PC-3 (cell line): ENCODE data around the gene DYNLT4. TPM values are rescaled to one million over a fixed set of nuclear protein-coding genes. Genes with fewer than 3 reads are reported as not detected.

ENCODE experiments used
- ATAC-seq: fragments of 200-7000 bp; cut with Tn5 transposase; 2 replicates; pipeline ENCODE4 v1.9.1; 2020; ENCODE audit warnings: mild to moderate bottlenecking, moderate library complexity
- BruUV-seq: library from RNA; stranded (reverse); fragments of 400-500 nt; replicated peaks from 2 replicates; lab custom pipeline; 2021; lab: Mats Ljungman, UMichigan
- CTCF ChIA-PET: fragments of 300-600 bp; sonication (Branson Sonifier 250); formaldehyde crosslinking; loops from one replicate; lab custom pipeline; 2022; ENCODE audit warnings: antibody characterized with exemption; lab: Charles Lee
- POLR2A ChIA-PET: fragments of 300-600 bp; sonication (Branson Sonifier 250); formaldehyde crosslinking; loops from one replicate; lab custom pipeline; 2022; ENCODE audit warnings: antibody characterized with exemption; ENCODE audit not compliant: unreplicated experiment; lab: Charles Lee
- DNase-seq: peaks from one replicate; pipeline ENCODE4 v3.0.0-alpha.2; 2015
- H2AFZ ChIP-seq: fragments of 300-600 bp; sonication (generic); 2 replicates; pipeline ENCODE4 v1.6.0; 2016; ENCODE audit warnings: antibody characterized with exemption, low read length
- H3F3A ChIP-seq: fragments of 300-600 bp; sonication (generic); one replicate; pipeline ENCODE4 v1.6.0; 2017; ENCODE audit warnings: antibody characterized with exemption, low read length, control low read depth, mild to moderate bottlenecking; ENCODE audit not compliant: unreplicated experiment
- H3K27ac ChIP-seq: fragments of 300-600 bp; sonication (generic); 2 replicates; pipeline ENCODE4 v1.5.1; 2016; ENCODE audit warnings: mild to moderate bottlenecking, low read length
- H3K27me3 ChIP-seq: fragments of 300-600 bp; sonication (generic); 2 replicates; pipeline ENCODE4 v1.6.1; 2016; ENCODE audit warnings: low read length, mixed read lengths
- H3K36me3 ChIP-seq: fragments of 300-600 bp; sonication (generic); 2 replicates; pipeline ENCODE4 v1.6.1; 2016; ENCODE audit warnings: low read depth, mixed run types, low read length, mixed read lengths
- H3K4me1 ChIP-seq: fragments of 300-600 bp; sonication (generic); 2 replicates; pipeline ENCODE4 v1.5.1; 2016; ENCODE audit warnings: low read length; ENCODE audit not compliant: insufficient read depth
- H3K4me2 ChIP-seq: fragments of 300-600 bp; sonication (generic); 2 replicates; pipeline ENCODE4 v1.6.0; 2016; ENCODE audit warnings: low read length
- H3K4me3 ChIP-seq: fragments of 300-600 bp; sonication (generic); 2 replicates; pipeline ENCODE4 v1.5.1; 2016; ENCODE audit warnings: mild to moderate bottlenecking, low read length, mixed read lengths
- H3K79me2 ChIP-seq: fragments of 300-600 bp; sonication (generic); 2 replicates; pipeline ENCODE4 v1.6.1; 2017; ENCODE audit warnings: low read length, mixed read lengths
- H3K9ac ChIP-seq: fragments of 300-600 bp; sonication (generic); 2 replicates; pipeline ENCODE4 v1.6.0; 2016; ENCODE audit warnings: mild to moderate bottlenecking, low read length
- H3K9me2 ChIP-seq: fragments of 300-600 bp; sonication (generic); replicated peaks from 2 replicates; pipeline ENCODE4 v1.6.1; 2016; ENCODE audit warnings: mixed run types, low read length, mixed read lengths
- H3K9me3 ChIP-seq: fragments of 300-600 bp; sonication (generic); 2 replicates; pipeline ENCODE4 v1.6.1; 2016; ENCODE audit warnings: low read length, mixed read lengths
- H4K20me1 ChIP-seq: fragments of 300-600 bp; sonication (generic); 2 replicates; pipeline ENCODE4 v1.6.1; 2016; ENCODE audit warnings: low read length, mixed read lengths
- EZH2 ChIP-seq: fragments of 300-600 bp; sonication (generic); IDR thresholded peaks from one replicate; pipeline ENCODE4 v1.6.1; 2017; ENCODE audit warnings: antibody characterized with exemption, mild to moderate bottlenecking, low read length; ENCODE audit not compliant: unreplicated experiment
- EZH2phosphoT487 ChIP-seq: fragments of 300-600 bp; sonication (generic); IDR thresholded peaks from 2 replicates; pipeline ENCODE4 v1.6.1; 2018; ENCODE audit warnings: mild to moderate bottlenecking, antibody characterized with exemption, low read length, borderline replicate concordance
- intact Hi-C: fragments of 100-400 bp; cut with micrococcal nuclease; formaldehyde crosslinking; loops from 2 replicates; pipeline ENCODE4 v1.9.0; 2023
- total RNA-seq: library from RNA; depleted of rRNA; stranded (reverse); fragments of >200 nt; gene quantifications from 2 replicates; pipeline ENCODE4 v1.2.3, GENCODE V29; 2014
- TF ChIP-seq, protein P1 (sequence below): fragments of 300-600 bp; sonication (generic); conservative IDR thresholded peaks from 2 replicates; pipeline ENCODE4 v1.5.1; 2017; ENCODE audit warnings: antibody characterized with exemption, low read depth, mild to moderate bottlenecking, low read length

The DYNLT4 gene
- total RNA-seq, 1 experiment from 2014 or later, result 3.4 TPM

DNA sequence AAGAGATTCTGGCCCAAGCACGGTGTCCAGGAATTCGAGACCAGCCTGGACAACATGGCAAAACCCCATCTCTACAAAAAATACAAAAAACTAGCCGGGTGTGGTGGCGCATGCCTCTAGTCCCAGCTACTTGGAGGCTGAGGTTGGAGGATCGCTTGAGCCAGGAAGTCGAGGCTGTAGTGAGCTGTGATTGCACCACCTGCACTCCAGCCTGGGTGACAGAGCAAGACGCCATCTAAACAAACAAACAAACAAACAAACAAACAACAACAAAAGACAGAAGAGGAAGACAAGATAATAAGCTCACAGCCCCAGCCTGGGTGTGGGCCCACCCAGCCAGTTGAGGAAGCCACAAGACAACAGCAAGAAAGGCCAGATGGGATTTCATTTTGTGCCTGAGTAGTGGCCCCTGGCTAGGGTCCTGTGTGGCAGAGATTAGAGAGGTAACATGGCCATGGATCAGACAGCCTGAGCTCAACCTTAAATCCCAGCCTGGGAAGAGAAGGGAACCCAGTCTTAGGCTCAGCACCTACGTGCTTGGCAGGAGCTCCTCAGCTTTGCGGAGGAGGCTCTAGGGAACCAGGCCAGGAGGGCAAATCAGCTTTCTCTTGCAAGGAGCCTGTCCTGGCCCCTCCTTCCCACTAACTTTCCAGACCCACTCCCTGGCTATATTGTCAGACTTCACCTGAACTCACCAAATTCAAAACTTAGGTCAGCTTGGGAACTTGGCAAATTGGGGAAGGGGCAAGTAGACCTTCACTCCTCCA is 14.2 kb downstream of the DYNLT4 start:
- ATAC-seq (no peak), DNase-seq (no peak)
- no TSS peak for BruUV-seq
- Histone ChIP-seq H3K4me3 (no peak overlapping the region), H3K4me2 (no peak overlapping the region; the same call in 1 of the 2 replicates), H3K9me2 (no peaks in the 10 kb centered on the region), H3K9me3 (no peaks in the 10 kb centered on the region), H3K27ac (no peak overlapping the region), H3K27me3 (no peaks in the 10 kb centered on the region), H3K4me1 (no peaks in the 10 kb centered on the region), H3F3A (no peaks in the 10 kb centered on the region), H3K36me3 (no peaks in the 10 kb centered on the region), H2AFZ (0 out of 2 replicates have a peak overlapping the region, but pooled peaks have one; percentile 17), H4K20me1 (no peaks in the 10 kb centered on the region), H3K79me2 (no peaks in the 10 kb centered on the region), H3K9ac (no peak overlapping the region)
- intact Hi-C loops, result loop anchor here (5.0 kb wide), 3 partner anchors 44 to 509 kb away; partner anchors contain the start of genes HECTD3 and UROD
- ChIA-PET POLR2A (interaction anchor here (0.6 kb wide), 1 partner anchor 26 kb away, joined by 3 read pairs; no protein-coding TSS in a partner anchor), CTCF (interaction anchor here (0.5 to 1.0 kb wide), 5 partner anchors 10 to 221 kb away, joined by 3 to 6 read pairs (median 3); partner anchors contain the start of gene HECTD3)
- TF ChIP-seq EZH2phosphoT487 (no peak), EZH2 (no peak)
- TF ChIP-seq, protein P1, sequence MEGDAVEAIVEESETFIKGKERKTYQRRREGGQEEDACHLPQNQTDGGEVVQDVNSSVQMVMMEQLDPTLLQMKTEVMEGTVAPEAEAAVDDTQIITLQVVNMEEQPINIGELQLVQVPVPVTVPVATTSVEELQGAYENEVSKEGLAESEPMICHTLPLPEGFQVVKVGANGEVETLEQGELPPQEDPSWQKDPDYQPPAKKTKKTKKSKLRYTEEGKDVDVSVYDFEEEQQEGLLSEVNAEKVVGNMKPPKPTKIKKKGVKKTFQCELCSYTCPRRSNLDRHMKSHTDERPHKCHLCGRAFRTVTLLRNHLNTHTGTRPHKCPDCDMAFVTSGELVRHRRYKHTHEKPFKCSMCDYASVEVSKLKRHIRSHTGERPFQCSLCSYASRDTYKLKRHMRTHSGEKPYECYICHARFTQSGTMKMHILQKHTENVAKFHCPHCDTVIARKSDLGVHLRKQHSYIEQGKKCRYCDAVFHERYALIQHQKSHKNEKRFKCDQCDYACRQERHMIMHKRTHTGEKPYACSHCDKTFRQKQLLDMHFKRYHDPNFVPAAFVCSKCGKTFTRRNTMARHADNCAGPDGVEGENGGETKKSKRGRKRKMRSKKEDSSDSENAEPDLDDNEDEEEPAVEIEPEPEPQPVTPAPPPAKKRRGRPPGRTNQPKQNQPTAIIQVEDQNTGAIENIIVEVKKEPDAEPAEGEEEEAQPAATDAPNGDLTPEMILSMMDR, result no peak

DNA sequence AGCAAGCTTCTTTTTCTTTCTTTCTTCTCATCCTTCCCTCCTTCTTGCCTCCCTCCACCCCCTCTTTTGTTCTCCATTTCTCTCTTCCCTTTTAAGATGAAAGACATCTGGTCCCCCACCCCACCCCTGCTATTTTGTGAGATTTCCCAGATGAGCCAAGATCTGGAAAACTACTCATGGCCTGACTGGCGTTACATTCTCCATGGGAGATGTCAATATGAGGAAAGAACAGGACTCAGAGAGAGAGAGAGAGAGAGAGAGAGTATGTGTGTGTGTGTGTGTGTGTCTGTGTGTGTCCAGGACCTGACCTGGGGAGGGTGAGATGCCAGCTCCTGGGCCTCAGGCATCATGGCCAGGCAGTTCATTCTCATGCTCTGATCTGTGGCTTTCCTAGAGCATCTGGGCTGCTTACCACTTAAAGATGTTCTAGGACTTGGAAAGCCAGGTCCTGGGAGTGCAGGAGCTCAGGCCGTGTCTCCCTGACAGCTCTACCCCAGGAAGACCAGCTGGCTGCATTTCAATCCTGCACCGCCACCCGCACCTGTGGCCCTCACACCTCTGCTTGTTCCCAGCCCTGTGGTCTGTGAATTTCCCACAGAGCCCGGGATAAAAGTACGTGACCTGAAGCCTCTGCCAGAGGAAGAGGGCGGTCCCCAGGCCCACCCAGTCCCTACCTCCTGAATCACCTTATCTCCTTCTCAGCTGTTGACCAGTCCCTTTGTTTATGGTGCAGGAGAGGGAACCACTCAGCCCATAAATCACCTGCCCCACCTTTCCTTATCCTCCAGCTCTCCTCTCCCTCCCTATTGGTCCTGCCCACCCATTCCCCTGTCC is 16.0 kb downstream of the DYNLT4 start:
- Histone ChIP-seq H3K27ac (no peak overlapping the region), H3K4me1 (no peaks in the 10 kb centered on the region), H3K27me3 (no peaks in the 10 kb centered on the region), H2AFZ (no peak overlapping the region), H3K79me2 (no peaks in the 10 kb centered on the region), H3K4me3 (no peak overlapping the region), H3K9ac (no peak overlapping the region), H3F3A (no peaks in the 10 kb centered on the region), H3K9me2 (no peaks in the 10 kb centered on the region), H3K9me3 (no peaks in the 10 kb centered on the region), H3K4me2 (no peak overlapping the region), H4K20me1 (no peaks in the 10 kb centered on the region), H3K36me3 (no peaks in the 10 kb centered on the region)
- TF ChIP-seq, protein P1, result no peak
- TF ChIP-seq EZH2phosphoT487, result no peak
- DNase-seq, result no peak
- no peak for ATAC-seq
- BruUV-seq, result no TSS peak
- CTCF ChIA-PET, result interaction anchor here (0.7 kb wide), 1 partner anchor 220 kb away, joined by 5 read pairs; the partner anchor contains the start of gene HECTD3
- POLR2A ChIA-PET, result interaction anchor here (0.5 kb wide), 1 partner anchor 9 kb away, joined by 3 read pairs; no protein-coding TSS in a partner anchor
- intact Hi-C loops, result loop anchor here (5.0 kb wide), 3 partner anchors 46 to 511 kb away; partner anchors contain the start of genes HECTD3 and UROD
